PFSK-1 (cell line): ENCODE results near the gene ZNF783.

ENCODE experiments used
- POLR2AphosphoS5 ChIP-seq: IDR thresholded peaks from 2 replicates; pipeline ENCODE4 v1.6.1; 2012; ENCODE audit warnings: low read depth, mild to moderate bottlenecking, control low read depth, low read length, moderate library complexity
- REST ChIP-seq, 2 experiments: IDR thresholded peaks; 2 replicates each; pipeline versions ENCODE4 v1.6.1 to v1.8.0; 2011 to 2012; ENCODE audit warnings: low read depth in 2 of 2, low read length in 2 of 2, control low read depth in 1 of 2, inconsistent platforms in 1 of 2, mild to moderate bottlenecking in 1 of 2, moderate library complexity in 1 of 2; ENCODE audit not compliant: insufficient read depth in 1 of 2
- SIN3A ChIP-seq: IDR thresholded peaks from 2 replicates; pipeline ENCODE4 v1.6.1; 2012; ENCODE audit warnings: mild to moderate bottlenecking, low read length, moderate library complexity, borderline replicate concordance; ENCODE audit not compliant: insufficient read depth
- TAF1 ChIP-seq: IDR thresholded peaks from 2 replicates; pipeline ENCODE4 v1.6.1; 2012; ENCODE audit warnings: low read length, control low read depth, borderline replicate concordance; ENCODE audit not compliant: insufficient read depth

- TF ChIP-seq TAF1 (no peak), REST (IDR thresholded peaks at IDR 0.05; ENCODE audit: insufficient read depth in 1 of 2, low read depth in 2 of 2, low read length in 2 of 2) (no peak), POLR2AphosphoS5 (no peak), SIN3A (no peak)
Observed at GRCh38 chr7:149248777-149249176, 13.2 kb upstream of the ZNF783 start.
